Ovary (tissue), 3 donors: Measurements from ENCODE around the gene TCF12.

Experiments used
- POLR2A ChIP-seq: fragments of 450-650 bp; IDR thresholded peaks from one replicate; pipeline ENCODE4 v1.6.1; 2017; ENCODE audit warnings: antibody characterized with exemption, mild to moderate bottlenecking, moderate library complexity
- TF ChIP-seq, protein P1 (sequence below), 3 donors: fragments of 450-650 bp in 2 of 3; fragments of 200-600 bp in 1 of 3; IDR thresholded peaks; one replicate each; pipeline versions ENCODE4 v1.5.1 to v1.8.0; 2016 to 2022; ENCODE audit warnings: antibody characterized with exemption in 3 of 3, mild to moderate bottlenecking in 1 of 3
- donor health status: DM: no; HTN: no; CAD: no.

GRCh38 chr15:57160823-57161560 lies 242.5 kb downstream of the TCF12 start:
- TF ChIP-seq, protein P1, sequence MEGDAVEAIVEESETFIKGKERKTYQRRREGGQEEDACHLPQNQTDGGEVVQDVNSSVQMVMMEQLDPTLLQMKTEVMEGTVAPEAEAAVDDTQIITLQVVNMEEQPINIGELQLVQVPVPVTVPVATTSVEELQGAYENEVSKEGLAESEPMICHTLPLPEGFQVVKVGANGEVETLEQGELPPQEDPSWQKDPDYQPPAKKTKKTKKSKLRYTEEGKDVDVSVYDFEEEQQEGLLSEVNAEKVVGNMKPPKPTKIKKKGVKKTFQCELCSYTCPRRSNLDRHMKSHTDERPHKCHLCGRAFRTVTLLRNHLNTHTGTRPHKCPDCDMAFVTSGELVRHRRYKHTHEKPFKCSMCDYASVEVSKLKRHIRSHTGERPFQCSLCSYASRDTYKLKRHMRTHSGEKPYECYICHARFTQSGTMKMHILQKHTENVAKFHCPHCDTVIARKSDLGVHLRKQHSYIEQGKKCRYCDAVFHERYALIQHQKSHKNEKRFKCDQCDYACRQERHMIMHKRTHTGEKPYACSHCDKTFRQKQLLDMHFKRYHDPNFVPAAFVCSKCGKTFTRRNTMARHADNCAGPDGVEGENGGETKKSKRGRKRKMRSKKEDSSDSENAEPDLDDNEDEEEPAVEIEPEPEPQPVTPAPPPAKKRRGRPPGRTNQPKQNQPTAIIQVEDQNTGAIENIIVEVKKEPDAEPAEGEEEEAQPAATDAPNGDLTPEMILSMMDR (IDR thresholded peaks at IDR 0.05) = no peak
- no peak for TF ChIP-seq POLR2A
